Endothelial cell of umbilical vein (primary cell): ENCODE data around the gene KIAA0408. TPM values are rescaled to one million over a fixed set of nuclear protein-coding genes. Genes with fewer than 3 reads are reported as not detected.

ENCODE experiments used
- BruUV-seq: library from RNA; stranded (reverse); fragments of 400-500 nt; replicated peaks from 2 replicates; lab custom pipeline; 2021; lab: Mats Ljungman, UMichigan
- CTCF ChIA-PET: fragments of 300-600, 350-600 bp; sonication (Branson Sonifier 250); formaldehyde crosslinking; loops from one replicate; lab custom pipeline; 2021; ENCODE audit warnings: antibody characterized with exemption, inconsistent platforms; lab: Charles Lee
- POLR2A ChIA-PET: fragments of 300-600, 350-600 bp; sonication (Branson Sonifier 250); formaldehyde crosslinking; loops from one replicate; lab custom pipeline; 2021; ENCODE audit warnings: antibody characterized with exemption, inconsistent platforms; lab: Charles Lee
- DNase-seq: peaks from one replicate; pipeline ENCODE4 v3.0.0-alpha.2; 2011; ENCODE audit warnings: low read depth, low spot score
- FAIRE-seq: peaks from 2 replicates; lab custom pipeline; 2011; peaks lifted over from hg19 to GRCh38; lab: Jason Lieb, UNC
- H2AFZ ChIP-seq: 2 replicates; pipeline ENCODE4 v1.6.0; 2012; ENCODE audit warnings: low read depth, low read length, control low read depth, inconsistent platforms
- H3K27ac ChIP-seq: 2 replicates; pipeline ENCODE4 v1.5.1; 2011; ENCODE audit warnings: low read depth, mild to moderate bottlenecking, control low read depth, low read length, moderate library complexity; ENCODE audit not compliant: insufficient read depth
- H3K27me3 ChIP-seq, 2 experiments: 2 replicates each; pipeline versions ENCODE4 v1.6.0 to v1.6.1; 2011; ENCODE audit warnings: low read length in 2 of 2, mixed read lengths in 1 of 2; ENCODE audit not compliant: control insufficient read depth in 2 of 2, insufficient read depth in 2 of 2
- H3K36me3 ChIP-seq, 2 experiments: 2 replicates in 1 of 2; 3 replicates in 1 of 2; pipeline ENCODE4 v1.5.1; 2011; ENCODE audit warnings: low read length in 2 of 2, mild to moderate bottlenecking in 1 of 2, moderate library complexity in 1 of 2; ENCODE audit not compliant: control insufficient read depth in 2 of 2, insufficient read depth in 2 of 2; ENCODE audit errors: extremely low read depth in 1 of 2
- H3K4me1 ChIP-seq: 3 replicates; pipeline ENCODE4 v1.5.1; 2011; ENCODE audit warnings: mild to moderate bottlenecking, low read length; ENCODE audit not compliant: control insufficient read depth, insufficient read depth; ENCODE audit errors: extremely low read depth
- H3K4me2 ChIP-seq: 2 replicates; pipeline ENCODE4 v1.6.1; 2011; ENCODE audit warnings: low read length, control low read depth, mixed read lengths; ENCODE audit not compliant: insufficient read depth
- H3K4me3 ChIP-seq, 3 experiments: fragments of 200-600 bp in 1 of 3; sonication (generic), shearing (Covaris generic) in 1 of 3; replicated peaks in 1 of 3; 2 replicates each; pipeline ENCODE4 v1.5.1; 2011 to 2016; ENCODE audit warnings: control low read depth in 3 of 3, low read length in 3 of 3, mild to moderate bottlenecking in 2 of 3, inconsistent platforms in 1 of 3, low read depth in 1 of 3, moderate library complexity in 1 of 3; ENCODE audit not compliant: insufficient read depth in 1 of 3
- H3K79me2 ChIP-seq: 2 replicates; pipeline ENCODE4 v1.6.0; 2012; ENCODE audit warnings: low read length, inconsistent platforms; ENCODE audit not compliant: control insufficient read depth, insufficient read depth
- H3K9ac ChIP-seq: replicated peaks from 2 replicates; pipeline ENCODE3; 2011; ENCODE audit warnings: low read length, control low read depth; ENCODE audit not compliant: insufficient read depth; ENCODE audit errors: extremely low read depth
- H3K9me1 ChIP-seq: replicated peaks from 3 replicates; pipeline ENCODE4 v1.6.0; 2011; ENCODE audit warnings: mild to moderate bottlenecking, low read length; ENCODE audit not compliant: control insufficient read depth, insufficient read depth; ENCODE audit errors: extremely low read depth
- H3K9me3 ChIP-seq: replicated peaks from 2 replicates; pipeline ENCODE4 v1.5.1; 2012; ENCODE audit warnings: low read length, inconsistent platforms; ENCODE audit not compliant: control insufficient read depth, insufficient read depth
- H4K20me1 ChIP-seq: replicated peaks from 2 replicates; pipeline ENCODE3; 2011; ENCODE audit warnings: mild to moderate bottlenecking, low read length; ENCODE audit not compliant: control insufficient read depth, insufficient read depth; ENCODE audit errors: extremely low read depth
- CTCF ChIP-seq, 2 donors: IDR thresholded peaks; 1 replicate in 1 of 2; 2 replicates in 1 of 2; pipeline ENCODE4 v1.5.1; 2011; ENCODE audit warnings: low read length in 2 of 2, mild to moderate bottlenecking in 2 of 2, moderate library complexity in 2 of 2, control low read depth in 1 of 2, inconsistent platforms in 1 of 2, low read depth in 1 of 2; ENCODE audit not compliant: insufficient read depth in 1 of 2; ENCODE audit errors: extremely low read depth in 1 of 2
- EZH2 ChIP-seq: IDR thresholded peaks from 2 replicates; pipeline ENCODE4 v1.6.1; 2012; ENCODE audit warnings: borderline replicate concordance, low read depth, mild to moderate bottlenecking, moderate library complexity, low read length, inconsistent platforms; ENCODE audit not compliant: severe bottlenecking
- FOS ChIP-seq: IDR thresholded peaks from 2 replicates; pipeline ENCODE4 v1.6.1; 2011; ENCODE audit warnings: mild to moderate bottlenecking, low read length, moderate library complexity, borderline replicate concordance; ENCODE audit not compliant: insufficient read depth
- GATA2 ChIP-seq: IDR thresholded peaks from 2 replicates; pipeline ENCODE4 v1.7.0; 2011; ENCODE audit warnings: low read depth, mild to moderate bottlenecking, moderate library complexity, mixed read lengths, low read length; ENCODE audit not compliant: insufficient read length, insufficient read depth
- JUN ChIP-seq: IDR thresholded peaks from 2 replicates; pipeline ENCODE4 v1.6.1; 2011; ENCODE audit warnings: borderline replicate concordance, low read depth; ENCODE audit not compliant: insufficient read length, insufficient read depth
- MAX ChIP-seq: IDR thresholded peaks from 2 replicates; pipeline ENCODE4 v1.6.1; 2011; ENCODE audit not compliant: insufficient read depth, insufficient read length
- MYC ChIP-seq: IDR thresholded peaks from one replicate; pipeline ENCODE4 v1.6.1; 2011; ENCODE audit warnings: mild to moderate bottlenecking, low read depth, low read length
- POLR2A ChIP-seq: IDR thresholded peaks from 2 replicates; pipeline ENCODE4 v1.6.1; 2012; ENCODE audit warnings: low read depth, mild to moderate bottlenecking, control low read depth, low read length
- POLR2AphosphoS5 ChIP-seq: IDR thresholded peaks from 2 replicates; pipeline ENCODE4 v1.6.1; 2012; ENCODE audit warnings: low read depth, mild to moderate bottlenecking, control low read depth, low read length, moderate library complexity; ENCODE audit not compliant: insufficient read depth
- dilution Hi-C: fragments of 300-500 bp; cut with MboI; formaldehyde crosslinking; loops from one replicate; pipeline ENCODE4 v1.15.0; 2019; ENCODE audit warnings: low sequenced_read_pairs; ENCODE audit not compliant: extremely low pct_ligation_motif_present
- intact Hi-C: fragments of 100-400 bp; cut with micrococcal nuclease; formaldehyde crosslinking; loops from one replicate; pipeline ENCODE4 v1.10.0; 2022
- polyA plus RNA-seq, 4 experiments: library from polyadenylated mRNA; depleted of rRNA in 3 of 4; stranded (reverse) in 3 of 4; unstranded in 1 of 4; fragments of >200 nt; gene quantifications; 2 replicates each; pipeline versions ENCODE4 v1.2.1 to v1.2.3, GENCODE V29; 2011 to 2012; ENCODE audit warnings: missing spikeins in 1 of 4
- total RNA-seq: library from RNA; stranded (reverse); gene quantifications from 2 replicates; pipeline ENCODE4 v1.2.3, GENCODE V29; 2021

Gene KIAA0408
- total and polyA plus RNA-seq, 2 donors (not counting 3 experiments of a cell fraction or from before 2014, with no cell fraction given) = not detected

- Histone ChIP-seq H4K20me1 (no peaks in the 10 kb centered on the region), H3K4me3 (no peak overlapping the region), H3K9me3 (no peaks in the 10 kb centered on the region), H3K4me1 (peaks cover 4% of the 10 kb centered on the region), H3K79me2 (no peaks in the 10 kb centered on the region), H3K27me3 (peaks cover 4 to 15% of the 10 kb centered on the region in 2 experiments), H3K9ac (no peak overlapping the region), H2AFZ (no peak overlapping the region), H3K27ac (no peak overlapping the region), H3K4me2 (no peak overlapping the region), H3K9me1 (no peaks in the 10 kb centered on the region), H3K36me3 (no peaks in the 10 kb centered on the region)
- ChIA-PET CTCF (interaction anchor here (1.2 kb wide), 1 partner anchor 38 kb away, joined by 4 read pairs; no protein-coding TSS in a partner anchor), POLR2A (no interaction called here)
- dilution Hi-C loops (no loop called here), intact Hi-C loops (no loop called here)
- DNase-seq (no peak), FAIRE-seq (no peak)
- BruUV-seq = no TSS peak
- TF ChIP-seq JUN = no peak
Measured at GRCh38 chr6:127477658-127478057, 18.5 kb upstream of the KIAA0408 start.

- H3K9ac ChIP-seq = no peak overlapping the region
- intact Hi-C loops = no loop called here
- no peaks in the 10 kb centered on the region for H3K9me3 ChIP-seq
- dilution Hi-C loops = no loop called here
- no peak for DNase-seq
- H3K4me2 ChIP-seq = no peak overlapping the region
- no peak overlapping the region for H2AFZ ChIP-seq
- H3K27me3 ChIP-seq = peaks cover 7 to 20% of the 10 kb centered on the region in 2 experiments
- H3K9me1 ChIP-seq = no peaks in the 10 kb centered on the region
- ChIA-PET POLR2A (no interaction called here), CTCF (interaction anchor here (0.5 to 1.8 kb wide), 4 partner anchors 9 to 1482 kb away, joined by 3 to 9 read pairs (median 6); no protein-coding TSS in a partner anchor)
- no peak for TF ChIP-seq MYC
- no peak for TF ChIP-seq CTCF (IDR thresholded peaks at IDR 0.05; ENCODE audit: extremely low read depth in 1 of 2, insufficient read depth in 1 of 2, low read depth in 1 of 2, low read length in 2 of 2)
- no peak for TF ChIP-seq POLR2AphosphoS5
- no peak for TF ChIP-seq FOS
- no peak for TF ChIP-seq JUN
- TF ChIP-seq POLR2A = no peak
- no peak for TF ChIP-seq MAX
- no peak for TF ChIP-seq GATA2
- TF ChIP-seq EZH2 = no peak
- no peaks in the 10 kb centered on the region for H3K36me3 ChIP-seq
- H3K79me2 ChIP-seq = no peaks in the 10 kb centered on the region
- H3K4me3 ChIP-seq = no peak overlapping the region
- no peak overlapping the region for H3K27ac ChIP-seq
- H3K4me1 ChIP-seq = no peaks in the 10 kb centered on the region
- no peaks in the 10 kb centered on the region for H4K20me1 ChIP-seq
- BruUV-seq = no TSS peak
- no peak for FAIRE-seq
Measured at GRCh38 chr6:127475823-127476176, 16.6 kb upstream of the KIAA0408 start.
